BLaER1 (cell line): ENCODE data around the gene SNX3.

Source experiments
- H3K27ac ChIP-seq: shearing (Covaris generic); formaldehyde crosslinking; 2 replicates; pipeline ENCODE4 v1.8.1; 2022
- H3K27me3 ChIP-seq: shearing (Covaris generic); formaldehyde crosslinking; 2 replicates; pipeline ENCODE4 v1.8.1; 2022
- H3K36me3 ChIP-seq: shearing (Covaris generic); formaldehyde crosslinking; 2 replicates; pipeline ENCODE4 v1.8.1; 2022
- H3K4me1 ChIP-seq: shearing (Covaris generic); formaldehyde crosslinking; 2 replicates; pipeline ENCODE4 v1.8.1; 2022
- H3K4me2 ChIP-seq: shearing (Covaris generic); formaldehyde crosslinking; 2 replicates; pipeline ENCODE4 v1.8.1; 2022
- H3K4me3 ChIP-seq: shearing (Covaris generic); formaldehyde crosslinking; 2 replicates; pipeline ENCODE4 v1.8.1; 2022
- H3K9ac ChIP-seq: shearing (Covaris generic); formaldehyde crosslinking; 2 replicates; pipeline ENCODE4 v1.8.1; 2022
- H3K9me3 ChIP-seq: shearing (Covaris generic); formaldehyde crosslinking; 2 replicates; pipeline ENCODE4 v1.8.1; 2022
- H4K20me1 ChIP-seq: shearing (Covaris generic); formaldehyde crosslinking; 2 replicates; pipeline ENCODE4 v1.8.1; 2022
- Cebpa-rat ChIP-seq: shearing (Covaris generic); IDR thresholded peaks from 2 replicates; pipeline ENCODE4 v1.8.1; 2022

SNX3 gene

DNA sequence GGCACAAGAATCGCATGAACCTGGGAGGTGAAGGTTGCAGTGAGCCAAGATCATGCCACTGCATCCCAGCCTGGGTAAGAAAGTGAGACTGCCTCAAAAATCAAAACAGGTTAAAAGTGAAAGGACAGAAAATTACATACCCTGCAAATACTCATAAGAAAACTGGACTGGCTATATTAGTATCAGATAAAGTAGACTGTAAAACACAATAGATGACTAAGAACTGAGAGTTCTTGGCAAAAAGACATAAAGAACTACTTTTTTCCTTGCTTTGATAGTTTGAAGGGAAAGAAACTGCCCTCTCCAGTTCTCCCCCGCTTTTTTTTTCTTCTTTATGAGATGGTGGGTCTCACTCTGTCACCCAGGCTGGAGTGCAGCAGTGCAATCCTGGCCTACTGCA, 17.0 kb downstream of the SNX3 start:
- no peaks in the 10 kb centered on the region for H3K4me1 ChIP-seq
- peaks cover 59% of the 10 kb centered on the region for H4K20me1 ChIP-seq
- no peak overlapping the region for H3K4me2 ChIP-seq
- peaks cover 80% of the 10 kb centered on the region for H3K36me3 ChIP-seq
- no peak overlapping the region for H3K27ac ChIP-seq
- no peaks in the 10 kb centered on the region for H3K27me3 ChIP-seq
- H3K4me3 ChIP-seq: no peak overlapping the region
- no peak for TF ChIP-seq Cebpa-rat
- H3K9me3 ChIP-seq: peaks cover 51% of the 10 kb centered on the region
- no peak overlapping the region for H3K9ac ChIP-seq

DNA sequence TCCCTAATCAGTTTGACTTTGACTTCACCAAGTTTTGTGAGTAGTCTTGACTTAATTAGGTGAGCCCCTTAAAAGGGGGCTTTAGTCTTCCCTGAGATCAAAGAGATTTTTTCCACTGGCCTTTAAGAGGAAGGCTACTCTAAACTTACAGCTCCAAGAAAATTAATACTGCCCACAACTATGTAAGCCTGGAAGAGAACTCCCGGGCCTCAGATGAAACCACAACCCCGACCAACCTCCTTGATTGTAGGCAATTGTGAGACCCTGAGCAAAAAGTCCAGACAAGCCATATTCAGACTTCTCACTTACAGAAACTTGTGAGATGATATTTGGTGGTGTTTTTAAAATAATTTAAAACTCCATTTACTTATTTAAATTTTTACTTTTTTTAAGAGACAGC, 18.1 kb downstream of the SNX3 start:
- TF ChIP-seq Cebpa-rat: no peak
- H3K9me3 ChIP-seq: peaks cover 51% of the 10 kb centered on the region
- no peak overlapping the region for H3K9ac ChIP-seq
- H4K20me1 ChIP-seq: peaks cover 58% of the 10 kb centered on the region
- H3K4me1 ChIP-seq: no peaks in the 10 kb centered on the region
- H3K4me2 ChIP-seq: no peak overlapping the region
- H3K36me3 ChIP-seq: peaks cover 88% of the 10 kb centered on the region
- no peak overlapping the region for H3K27ac ChIP-seq
- no peaks in the 10 kb centered on the region for H3K27me3 ChIP-seq
- no peak overlapping the region for H3K4me3 ChIP-seq

DNA sequence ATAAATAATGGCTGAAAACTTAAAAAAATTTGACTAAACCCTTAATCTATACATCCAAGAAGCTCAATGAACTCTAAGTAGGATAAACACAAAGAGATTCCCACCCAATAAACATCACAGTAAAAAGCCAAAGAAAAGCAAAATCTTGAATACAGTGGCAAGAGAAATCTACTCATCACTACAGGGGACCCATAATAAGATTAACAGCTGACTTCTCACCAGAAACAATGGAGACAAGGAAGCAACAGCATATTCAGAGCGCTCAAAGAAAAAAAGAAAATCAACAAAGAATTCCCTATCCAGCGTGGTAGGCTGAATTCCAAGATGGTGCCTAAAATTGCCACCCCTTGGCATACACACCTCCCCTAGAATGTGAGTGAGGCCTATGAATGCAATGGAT, 18.6 kb downstream of the SNX3 start:
- TF ChIP-seq Cebpa-rat: no peak

DNA sequence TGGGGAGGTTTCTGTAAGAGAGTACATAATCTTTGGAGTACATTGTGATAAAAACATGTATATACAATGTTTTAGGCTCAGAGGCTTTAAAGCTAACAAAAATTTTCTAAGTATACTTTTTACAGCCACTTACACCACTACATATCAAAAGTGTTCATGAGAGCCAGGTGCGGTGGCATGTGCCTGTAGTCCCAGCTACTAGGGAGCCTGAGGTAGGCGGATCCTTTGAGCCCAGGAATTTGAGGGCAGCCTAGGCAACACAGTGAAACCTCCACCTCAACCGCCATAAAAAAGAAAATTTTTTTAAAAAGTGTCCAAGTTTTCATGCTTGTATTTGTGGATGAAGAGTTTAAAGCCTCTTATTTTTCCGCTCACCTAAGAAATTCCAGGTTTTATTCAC, 22.5 kb downstream of the SNX3 start:
- peaks cover 65% of the 10 kb centered on the region; the same call in 1 of the 2 replicates for H4K20me1 ChIP-seq
- no peaks in the 10 kb centered on the region for H3K27me3 ChIP-seq
- no peaks in the 10 kb centered on the region for H3K4me1 ChIP-seq
- H3K27ac ChIP-seq: no peak overlapping the region
- no peak overlapping the region for H3K4me3 ChIP-seq
- no peak overlapping the region for H3K4me2 ChIP-seq
- H3K36me3 ChIP-seq: peaks cover 69% of the 10 kb centered on the region
- no peak for TF ChIP-seq Cebpa-rat
- H3K9me3 ChIP-seq: peaks cover 21% of the 10 kb centered on the region
- H3K9ac ChIP-seq: no peak overlapping the region

More for the DNA sequence above, 18.6 kb downstream of the SNX3 start:
- Histone ChIP-seq H3K4me1 (no peaks in the 10 kb centered on the region), H3K9me3 (peaks cover 51% of the 10 kb centered on the region), H3K36me3 (peaks cover 88% of the 10 kb centered on the region), H3K4me3 (no peak overlapping the region), H3K9ac (no peak overlapping the region), H4K20me1 (peaks cover 58% of the 10 kb centered on the region), H3K4me2 (no peak overlapping the region), H3K27ac (no peak overlapping the region), H3K27me3 (no peaks in the 10 kb centered on the region)

DNA sequence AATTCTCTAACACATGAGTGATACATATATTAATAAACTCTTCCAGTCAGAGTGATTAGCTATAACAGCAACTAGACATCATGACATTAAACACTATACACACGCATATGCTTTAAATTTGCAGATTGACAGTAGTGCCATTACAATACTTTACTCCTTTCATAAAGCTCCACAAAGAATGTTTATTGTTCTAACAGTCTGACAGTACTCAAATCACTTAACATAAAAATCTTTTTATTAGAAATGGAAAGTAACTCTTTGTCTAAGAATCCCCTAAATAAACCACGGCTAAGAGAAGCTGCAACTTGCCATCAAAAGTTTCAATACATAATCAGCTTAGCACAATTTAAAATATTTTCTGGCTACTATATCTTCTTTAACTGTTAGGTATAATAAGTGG, 24.0 kb downstream of the SNX3 start:
- no peaks in the 10 kb centered on the region for H3K4me1 ChIP-seq
- H3K9me3 ChIP-seq: peaks cover 6% of the 10 kb centered on the region; the same call in 1 of the 2 replicates
- no peak overlapping the region for H3K4me3 ChIP-seq
- H3K4me2 ChIP-seq: no peak overlapping the region
- no peak for TF ChIP-seq Cebpa-rat
- H3K36me3 ChIP-seq: peaks cover 55% of the 10 kb centered on the region
- peaks cover 80% of the 10 kb centered on the region; the same call in 1 of the 2 replicates for H4K20me1 ChIP-seq
- H3K27me3 ChIP-seq: no peaks in the 10 kb centered on the region
- H3K27ac ChIP-seq: no peak overlapping the region
- H3K9ac ChIP-seq: no peak overlapping the region

DNA sequence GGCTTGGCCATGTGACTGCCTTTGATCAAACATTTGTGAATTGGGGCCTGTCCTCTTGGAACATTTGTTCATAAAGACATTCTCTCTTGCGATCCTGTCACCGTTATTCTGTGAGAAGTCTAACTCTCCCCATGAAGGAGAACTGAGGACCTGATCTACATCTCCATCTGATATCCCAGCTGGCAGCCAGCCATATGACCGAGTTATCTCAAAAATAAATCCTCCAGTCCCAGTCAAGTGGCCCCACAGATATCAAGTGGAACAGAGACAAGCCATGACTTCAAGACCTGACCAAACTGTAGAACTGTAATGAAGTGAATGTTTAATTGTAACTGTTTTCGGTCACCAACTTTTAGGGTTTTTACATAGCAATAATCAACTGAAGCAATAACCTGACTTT, 25.7 kb downstream of the SNX3 start:
- Histone ChIP-seq H3K9me3 (no peaks in the 10 kb centered on the region), H4K20me1 (peaks cover 82% of the 10 kb centered on the region; the same call in 1 of the 2 replicates), H3K27me3 (no peaks in the 10 kb centered on the region), H3K9ac (no peak overlapping the region), H3K4me2 (no peak overlapping the region), H3K36me3 (peaks cover 39% of the 10 kb centered on the region), H3K4me3 (no peak overlapping the region), H3K4me1 (no peaks in the 10 kb centered on the region), H3K27ac (no peak overlapping the region)
- TF ChIP-seq Cebpa-rat: no peak

DNA sequence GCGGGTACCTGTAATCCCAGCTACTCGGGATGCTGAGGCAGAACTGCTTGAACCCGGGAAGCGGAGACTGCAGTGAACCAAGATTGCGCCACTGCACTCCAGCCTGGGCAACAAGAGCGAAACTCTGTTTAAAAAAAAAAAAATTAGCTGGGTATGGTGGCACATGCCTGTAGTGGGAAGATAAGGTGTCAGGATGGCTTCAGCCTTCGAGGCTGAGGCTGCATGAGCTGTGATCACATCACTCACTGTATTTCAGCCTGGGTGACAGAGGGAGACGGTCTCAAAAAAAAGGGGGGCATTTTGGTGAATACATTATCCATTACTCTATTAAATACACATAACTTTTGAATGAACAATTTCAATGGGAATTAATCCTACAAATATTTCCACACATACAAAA, 32.4 kb downstream of the SNX3 start:
- H3K9ac ChIP-seq: no peak overlapping the region
- no peak for TF ChIP-seq Cebpa-rat
- peaks cover 30% of the 10 kb centered on the region for H3K36me3 ChIP-seq
- no peak overlapping the region for H3K27ac ChIP-seq
- no peaks in the 10 kb centered on the region for H3K9me3 ChIP-seq
- H3K4me3 ChIP-seq: no peak overlapping the region
- no peaks in the 10 kb centered on the region for H3K4me1 ChIP-seq
- H4K20me1 ChIP-seq: peaks cover 78% of the 10 kb centered on the region; the same call in 1 of the 2 replicates
- no peaks in the 10 kb centered on the region for H3K27me3 ChIP-seq
- H3K4me2 ChIP-seq: no peak overlapping the region

DNA sequence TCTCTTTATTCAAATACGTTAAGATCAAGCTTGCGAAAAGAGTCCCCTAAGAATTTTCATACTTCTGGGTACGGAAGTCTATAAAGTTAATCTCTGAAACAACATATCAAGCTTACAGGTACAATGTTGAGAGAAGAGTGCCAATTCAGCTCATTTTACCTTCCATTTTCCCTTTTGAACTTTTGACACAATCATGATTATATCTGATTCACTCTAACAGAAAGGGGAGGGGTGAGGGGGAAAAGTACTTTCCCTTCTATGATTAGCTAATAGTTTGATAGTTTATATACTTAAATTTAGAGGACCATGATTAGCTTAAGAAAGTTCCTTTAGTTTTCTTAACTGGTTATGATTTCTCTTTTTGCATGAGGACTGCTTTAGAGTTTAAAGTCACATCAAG, 33.5 kb downstream of the SNX3 start:
- Histone ChIP-seq H3K36me3 (peaks cover 30% of the 10 kb centered on the region), H3K9ac (no peak overlapping the region), H3K27me3 (no peaks in the 10 kb centered on the region), H4K20me1 (peaks cover 67% of the 10 kb centered on the region; the same call in 1 of the 2 replicates), H3K4me3 (no peak overlapping the region), H3K4me2 (no peak overlapping the region), H3K27ac (no peak overlapping the region), H3K9me3 (no peaks in the 10 kb centered on the region), H3K4me1 (no peaks in the 10 kb centered on the region)
- TF ChIP-seq Cebpa-rat: no peak

DNA sequence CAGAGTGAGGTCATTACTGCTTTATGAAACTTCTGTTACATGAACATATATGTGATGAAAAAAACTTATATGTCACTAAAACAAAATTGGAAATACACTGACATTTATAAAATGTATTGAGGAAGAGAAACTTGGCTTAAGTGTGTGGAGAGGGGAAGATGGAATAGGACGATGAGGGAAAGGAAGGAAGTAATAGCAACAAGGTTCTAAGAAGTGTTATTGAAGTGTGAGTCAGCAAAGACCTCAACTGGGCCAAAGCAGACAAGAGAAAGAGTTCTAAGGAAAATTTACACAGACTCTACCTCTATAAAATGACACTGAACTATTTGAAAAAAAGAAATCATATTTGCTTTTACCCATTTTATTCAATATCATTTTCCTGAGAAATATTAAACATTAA, 38.3 kb downstream of the SNX3 start:
- Histone ChIP-seq H3K4me3 (no peak overlapping the region), H3K27ac (no peak overlapping the region), H3K4me2 (no peak overlapping the region), H4K20me1 (peaks cover 34% of the 10 kb centered on the region; the same call in 1 of the 2 replicates), H3K4me1 (no peaks in the 10 kb centered on the region), H3K36me3 (peaks cover 57% of the 10 kb centered on the region), H3K9me3 (peaks cover 10% of the 10 kb centered on the region), H3K9ac (no peak overlapping the region), H3K27me3 (no peaks in the 10 kb centered on the region)
- no peak for TF ChIP-seq Cebpa-rat

DNA sequence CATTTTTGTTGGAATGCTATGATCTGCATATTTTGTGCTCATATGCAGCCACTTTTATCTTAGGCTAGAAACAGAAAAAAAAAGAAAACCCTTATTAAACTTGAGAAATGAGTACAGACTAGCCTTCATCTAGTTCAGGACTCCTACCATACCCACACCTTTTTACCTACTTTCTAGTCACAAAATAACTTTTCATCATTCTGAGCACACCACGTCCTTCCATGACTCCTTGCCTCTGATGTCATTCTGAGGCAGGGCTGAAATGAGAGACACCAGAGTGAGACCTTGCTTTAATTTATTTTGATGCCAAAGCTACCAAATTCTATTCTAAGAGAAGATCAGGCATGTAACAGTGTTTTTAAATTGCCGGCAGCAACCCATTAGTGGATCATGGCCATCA, 38.8 kb downstream of the SNX3 start:
- H3K36me3 ChIP-seq: peaks cover 60% of the 10 kb centered on the region
- H3K9ac ChIP-seq: no peak overlapping the region
- TF ChIP-seq Cebpa-rat: no peak
- H3K9me3 ChIP-seq: peaks cover 10% of the 10 kb centered on the region
- H4K20me1 ChIP-seq: peaks cover 30% of the 10 kb centered on the region; the same call in 1 of the 2 replicates
- H3K4me3 ChIP-seq: no peak overlapping the region
- H3K4me2 ChIP-seq: no peak overlapping the region
- H3K27me3 ChIP-seq: no peaks in the 10 kb centered on the region
- H3K27ac ChIP-seq: no peak overlapping the region
- no peaks in the 10 kb centered on the region for H3K4me1 ChIP-seq

DNA sequence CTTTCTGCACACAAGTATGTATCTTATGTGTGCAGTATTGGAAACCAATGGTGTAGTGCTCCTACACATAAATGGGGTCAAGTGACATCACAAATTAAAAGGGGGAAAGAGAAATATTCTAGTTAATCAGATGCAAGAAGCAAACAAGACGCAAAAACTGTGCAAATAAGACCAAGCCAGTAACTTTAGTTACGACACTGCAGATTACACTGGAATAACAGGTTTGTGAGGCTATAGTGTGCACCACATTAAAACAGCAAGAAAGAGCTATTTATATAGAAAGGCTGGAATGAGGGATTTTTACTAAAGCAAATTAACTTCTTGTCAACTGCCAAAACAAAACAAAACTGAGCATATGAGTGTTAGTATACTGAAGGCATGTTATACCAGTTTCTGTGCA, 49.2 kb downstream of the SNX3 start:
- Histone ChIP-seq H3K27ac (no peak overlapping the region), H3K36me3 (peaks cover 72% of the 10 kb centered on the region), H3K9ac (no peak overlapping the region), H3K4me1 (peaks cover 10% of the 10 kb centered on the region), H3K9me3 (no peaks in the 10 kb centered on the region), H3K4me3 (no peak overlapping the region), H3K27me3 (no peaks in the 10 kb centered on the region), H4K20me1 (peaks cover 12% of the 10 kb centered on the region; the same call in 1 of the 2 replicates), H3K4me2 (no peak overlapping the region)
- no peak for TF ChIP-seq Cebpa-rat
